Neural progenitor cell (in vitro differentiated cells): ENCODE data around the gene MAK.

Experiments
- EZH2 ChIP-seq: fragments of 200-600 bp; sonication (generic); IDR thresholded peaks from 2 replicates; pipeline ENCODE4 v1.6.1; 2017; ENCODE audit warnings: antibody characterized with exemption, mild to moderate bottlenecking, moderate library complexity
- EZH2phosphoT487 ChIP-seq: fragments of 200-600 bp; sonication (generic); IDR thresholded peaks from 2 replicates; pipeline ENCODE4 v1.6.1; 2017; ENCODE audit warnings: antibody characterized with exemption
- TF ChIP-seq, protein P1 (sequence below): fragments of 200-600 bp; sonication (generic); IDR thresholded peaks from 2 replicates; pipeline ENCODE4 v1.5.1; 2017; ENCODE audit warnings: antibody characterized with exemption, mild to moderate bottlenecking

- TF ChIP-seq EZH2phosphoT487: no peak
- TF ChIP-seq, protein P1, sequence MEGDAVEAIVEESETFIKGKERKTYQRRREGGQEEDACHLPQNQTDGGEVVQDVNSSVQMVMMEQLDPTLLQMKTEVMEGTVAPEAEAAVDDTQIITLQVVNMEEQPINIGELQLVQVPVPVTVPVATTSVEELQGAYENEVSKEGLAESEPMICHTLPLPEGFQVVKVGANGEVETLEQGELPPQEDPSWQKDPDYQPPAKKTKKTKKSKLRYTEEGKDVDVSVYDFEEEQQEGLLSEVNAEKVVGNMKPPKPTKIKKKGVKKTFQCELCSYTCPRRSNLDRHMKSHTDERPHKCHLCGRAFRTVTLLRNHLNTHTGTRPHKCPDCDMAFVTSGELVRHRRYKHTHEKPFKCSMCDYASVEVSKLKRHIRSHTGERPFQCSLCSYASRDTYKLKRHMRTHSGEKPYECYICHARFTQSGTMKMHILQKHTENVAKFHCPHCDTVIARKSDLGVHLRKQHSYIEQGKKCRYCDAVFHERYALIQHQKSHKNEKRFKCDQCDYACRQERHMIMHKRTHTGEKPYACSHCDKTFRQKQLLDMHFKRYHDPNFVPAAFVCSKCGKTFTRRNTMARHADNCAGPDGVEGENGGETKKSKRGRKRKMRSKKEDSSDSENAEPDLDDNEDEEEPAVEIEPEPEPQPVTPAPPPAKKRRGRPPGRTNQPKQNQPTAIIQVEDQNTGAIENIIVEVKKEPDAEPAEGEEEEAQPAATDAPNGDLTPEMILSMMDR: no peak
- TF ChIP-seq EZH2: no peak
These were observed 113.3 kb downstream of the MAK start for GRCh38 chr6:10725044-10725443.
